HG02973 (cell line): ENCODE data around the gene GOLGA6C.
"Not testable (repeated sequence)": the region's sequence is repeated elsewhere in the genome, so short reads cannot be mapped to it uniquely, and the experiment has no call there.

Experiments used
- ATAC-seq: cut with Tn5 transposase; IDR thresholded peaks from one replicate; pipeline ENCODE4 v1.9.1; 2021; ENCODE audit warnings: moderate library complexity; ENCODE audit not compliant: unreplicated experiment

The GOLGA6C gene

DNA sequence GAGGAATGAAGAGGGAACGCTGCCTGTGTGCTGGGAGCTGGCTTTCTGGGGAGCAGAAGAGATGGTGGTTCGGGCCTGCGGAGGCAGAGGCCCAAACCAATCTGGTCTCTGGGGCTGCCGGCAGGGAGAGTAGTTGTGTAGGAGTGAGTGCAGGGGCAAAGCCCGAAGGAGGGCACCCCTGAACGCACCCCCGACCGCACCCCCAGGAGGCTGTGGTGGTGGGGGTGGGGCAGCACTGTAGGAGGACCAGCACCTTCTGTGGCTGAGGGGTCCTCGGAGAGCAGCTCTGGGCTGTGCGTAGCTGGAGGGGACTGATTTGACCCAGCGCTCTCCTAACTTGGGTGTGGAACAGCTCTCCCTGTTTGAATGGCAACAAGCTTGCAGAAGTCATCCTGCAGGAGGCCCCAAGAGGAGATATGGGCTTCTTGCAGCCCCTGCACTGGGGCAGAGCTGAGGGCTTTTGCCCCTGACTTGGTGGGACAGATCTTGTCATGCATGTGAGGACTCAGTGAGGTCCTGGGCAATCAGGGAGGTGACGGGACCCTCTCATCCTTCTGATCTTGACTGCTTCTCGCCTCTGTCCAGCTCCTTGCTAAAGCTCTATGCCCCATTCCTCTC, 30.4 kb upstream of the GOLGA6C start:
- ATAC-seq: no peak

DNA sequence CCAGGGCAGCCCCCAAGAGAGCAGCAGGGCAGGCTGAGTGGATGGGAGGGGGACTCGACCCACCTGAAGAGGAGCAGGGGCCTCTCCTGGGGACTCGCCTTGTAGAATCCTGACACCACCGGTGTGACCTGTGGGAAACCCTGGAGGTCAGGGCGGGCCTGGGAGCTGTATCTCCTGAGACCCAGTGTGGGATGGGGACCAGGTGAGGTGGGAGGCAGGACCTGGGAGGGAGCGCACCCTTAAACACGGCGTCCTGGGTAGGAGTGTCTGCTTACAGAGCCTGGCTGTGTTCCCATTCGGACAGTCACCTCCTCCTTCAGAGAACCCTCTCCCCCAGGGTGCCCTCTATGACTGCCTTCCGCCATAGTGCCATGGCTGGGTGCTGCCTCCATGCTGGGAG, 29.3 kb upstream of the GOLGA6C start:
- no peak for ATAC-seq

DNA sequence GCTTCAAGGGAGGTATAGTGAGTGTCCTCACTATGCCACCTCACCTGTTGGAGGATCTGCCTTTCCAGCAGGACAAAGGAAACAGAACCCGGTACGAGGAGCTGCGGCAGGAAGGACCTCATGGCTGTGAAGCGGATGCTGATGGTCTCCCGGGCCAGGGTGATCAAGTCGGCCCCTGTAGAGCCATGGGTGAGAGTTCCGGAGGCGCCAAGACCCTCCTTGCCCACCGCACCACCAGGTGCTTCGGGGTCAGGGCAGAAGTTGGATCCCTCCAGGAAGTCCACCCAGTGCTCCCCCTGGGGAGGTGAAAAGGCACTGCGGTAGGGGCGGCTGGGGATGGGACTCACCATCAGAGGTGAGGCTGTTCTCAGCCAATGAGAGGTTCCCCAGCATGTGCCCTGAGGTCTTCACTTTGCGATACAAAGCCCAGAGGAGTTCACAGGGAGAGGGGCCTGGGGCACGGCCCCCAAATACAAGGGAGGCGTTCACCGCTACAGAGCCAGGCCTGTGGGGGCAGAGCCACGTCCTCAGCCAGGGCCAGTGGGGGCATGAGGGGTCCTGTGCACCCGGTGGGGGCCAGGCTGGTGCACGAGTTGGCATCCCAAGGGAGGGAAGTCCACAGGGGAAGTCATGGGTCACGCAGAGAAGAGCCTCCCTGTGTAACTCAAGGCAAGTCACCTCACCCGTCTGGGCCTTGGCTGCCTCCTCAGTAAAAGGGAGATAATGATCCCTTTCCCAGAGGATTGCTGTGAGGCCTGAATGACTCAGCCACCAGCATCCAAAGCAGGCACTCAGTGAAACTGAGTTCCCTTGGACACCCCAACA, 28.7 kb upstream of the GOLGA6C start:
- ATAC-seq: no peak

DNA sequence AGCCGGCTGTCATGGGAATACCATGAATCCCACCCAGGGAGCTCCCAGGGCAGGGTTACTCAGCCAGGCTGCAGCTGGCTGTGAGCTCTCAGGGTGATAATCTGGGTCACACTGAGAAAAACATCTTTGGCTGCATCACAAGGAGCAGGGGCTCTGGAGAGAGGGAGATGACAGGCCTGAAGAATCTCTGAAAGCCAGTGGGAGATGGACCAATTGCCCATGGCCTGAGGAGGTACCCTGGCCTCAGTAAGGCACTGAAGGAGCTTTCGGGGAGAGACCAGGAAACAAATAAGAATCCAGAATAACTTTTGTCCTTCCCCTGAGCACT, 28.2 kb upstream of the GOLGA6C start:
- no peak for ATAC-seq

DNA sequence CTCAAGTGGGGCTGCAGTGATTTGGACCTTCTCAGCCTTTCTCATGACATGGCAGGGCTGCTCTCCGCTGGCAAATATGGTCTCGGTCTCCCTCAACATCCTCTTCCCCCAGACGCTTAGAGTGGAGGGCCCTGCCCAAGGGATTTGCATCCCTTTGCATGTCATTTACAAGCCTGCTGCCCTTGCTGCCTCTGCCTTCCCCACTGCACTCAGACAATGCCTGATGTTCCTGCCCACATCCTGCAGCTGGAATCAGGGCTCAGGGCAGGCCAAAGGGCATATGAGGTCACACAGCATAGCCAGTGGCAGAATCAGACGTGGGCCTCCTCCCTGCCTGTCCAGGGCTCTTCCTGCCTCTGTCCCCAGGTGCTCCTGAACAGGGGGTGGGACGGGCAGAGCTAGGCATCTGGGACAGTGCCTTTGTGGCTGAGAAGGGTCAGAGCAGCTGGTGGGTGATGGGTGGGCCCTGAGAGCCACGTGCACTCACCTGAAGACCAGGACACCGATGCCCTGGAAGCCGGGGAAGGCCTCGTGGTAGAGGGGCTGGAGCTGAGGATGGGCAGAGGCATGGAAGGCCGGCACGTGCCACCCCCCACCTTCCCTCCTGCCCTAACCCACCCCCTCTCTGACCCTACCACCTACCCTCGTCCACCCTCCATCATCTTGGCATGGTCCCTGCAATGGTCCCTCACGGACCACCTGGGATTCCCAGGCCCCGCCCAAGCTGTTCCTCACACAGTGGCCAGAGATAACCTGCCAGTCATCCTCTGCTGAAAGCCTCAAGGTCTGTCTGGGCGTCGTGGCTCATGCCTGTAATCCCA, 27.4 kb upstream of the GOLGA6C start:
- no peak for ATAC-seq

DNA sequence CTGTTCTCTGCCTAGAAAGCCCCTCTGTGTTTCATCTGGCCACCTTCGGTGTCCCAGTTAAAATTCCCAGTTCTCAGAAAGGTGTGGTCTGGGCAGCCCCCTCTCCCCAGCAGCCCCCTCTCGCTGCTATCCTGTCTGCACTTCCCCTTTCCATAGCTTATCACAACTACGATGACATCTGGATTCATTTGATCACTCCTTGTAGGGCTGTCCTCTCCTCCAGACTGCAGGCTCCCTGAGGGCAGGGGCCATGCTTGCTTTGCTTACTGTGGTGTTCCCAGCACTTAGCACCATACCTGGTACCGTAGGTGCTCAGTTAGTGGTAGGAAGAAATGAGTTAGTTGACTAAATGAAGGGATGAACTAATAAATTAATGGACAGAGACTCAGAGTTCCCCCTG, 26.3 kb upstream of the GOLGA6C start:
- ATAC-seq: no peak

DNA sequence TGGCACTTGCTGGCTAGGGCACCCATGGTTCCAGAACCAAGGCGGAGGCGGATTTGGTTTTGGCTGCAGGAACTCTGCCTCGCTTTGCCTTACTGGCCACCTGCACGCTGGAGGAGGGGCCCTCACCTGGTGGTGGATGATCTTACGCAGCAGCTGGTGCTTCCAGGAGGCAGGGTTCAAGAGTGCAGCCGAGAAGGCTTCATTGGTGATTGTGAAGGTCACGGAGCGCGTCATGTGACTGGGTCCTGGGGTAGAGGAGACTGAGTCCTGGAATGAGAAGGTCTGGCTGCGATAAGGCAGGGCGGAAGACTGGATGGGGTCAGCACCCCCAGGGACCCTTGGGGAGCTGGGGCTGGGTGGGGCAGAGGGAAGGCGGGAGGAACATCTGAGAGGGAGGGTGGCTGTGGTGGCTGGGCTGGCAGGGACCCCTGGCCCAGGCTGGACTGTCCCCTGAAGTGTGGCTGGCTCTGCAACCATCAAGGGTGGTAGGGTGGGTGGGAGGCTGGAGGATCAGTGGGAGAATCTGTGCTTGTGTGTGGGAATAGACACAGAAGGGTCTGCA, 25.8 kb upstream of the GOLGA6C start:
- no peak for ATAC-seq

DNA sequence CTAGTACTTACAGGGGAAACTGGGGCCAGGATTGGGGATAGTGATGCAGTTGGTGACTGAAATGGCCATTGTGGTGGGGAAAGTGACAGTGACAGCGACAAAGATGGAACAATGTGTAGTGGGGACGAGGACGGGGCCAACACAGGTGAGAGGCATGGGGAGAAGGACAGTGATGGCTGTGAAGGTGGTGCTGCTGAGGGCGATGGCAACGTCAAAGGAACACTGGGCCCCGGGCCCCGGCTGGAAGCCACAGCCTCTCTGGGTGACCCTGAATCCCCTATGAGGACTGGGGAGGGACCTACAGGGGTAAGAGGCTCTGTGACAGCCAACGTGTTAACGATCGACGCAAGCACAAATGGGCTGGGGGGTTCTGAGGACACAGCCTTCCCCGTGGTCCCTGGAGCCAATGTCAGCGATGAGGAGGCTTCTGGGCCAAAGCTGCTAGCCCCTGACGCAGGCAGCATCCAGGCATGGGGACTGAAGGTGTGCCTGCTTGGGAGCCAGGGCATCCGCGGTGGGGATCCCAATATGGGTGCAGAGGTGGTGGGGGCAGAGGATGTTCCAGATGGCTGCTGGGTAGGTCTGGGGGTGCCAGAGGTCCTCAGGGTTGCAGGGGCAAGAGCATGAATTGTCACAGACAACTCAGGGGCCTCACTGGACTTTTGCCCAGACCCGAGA, 25.2 kb upstream of the GOLGA6C start:
- no peak for ATAC-seq

DNA sequence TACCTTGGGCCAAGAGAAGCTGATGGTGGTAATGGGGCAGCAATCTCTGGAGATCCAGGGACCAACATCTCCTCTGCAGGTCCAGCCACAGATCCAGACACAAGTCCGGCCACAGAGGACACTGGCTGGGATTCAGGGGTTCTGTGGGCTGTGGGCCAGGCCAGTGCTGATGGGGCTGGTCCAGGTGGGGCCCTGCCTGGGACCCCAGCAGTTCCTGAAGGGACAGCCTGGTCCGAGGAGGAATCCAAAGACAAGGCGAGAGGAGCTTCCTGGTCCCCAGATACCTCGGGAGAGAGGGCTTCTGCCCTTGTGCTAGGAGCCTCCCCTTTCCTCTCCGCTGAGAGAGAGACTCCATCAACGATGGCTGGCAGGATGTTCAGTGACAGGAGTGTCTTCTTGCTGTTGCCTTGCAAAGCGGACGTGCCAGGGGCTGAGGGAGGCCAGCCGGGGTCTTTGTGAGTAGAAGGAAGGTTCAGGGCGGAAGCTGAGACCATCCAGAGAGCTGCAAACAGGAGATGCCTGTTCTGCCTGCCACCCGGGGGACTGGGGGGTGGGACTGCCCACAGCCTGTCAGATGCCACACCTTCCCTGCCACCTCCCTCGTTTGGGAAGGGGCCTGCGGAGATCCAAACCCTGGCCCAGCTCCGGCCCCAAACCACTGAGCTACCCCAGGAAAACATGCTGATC, 24.5 kb upstream of the GOLGA6C start:
- no peak for ATAC-seq

DNA sequence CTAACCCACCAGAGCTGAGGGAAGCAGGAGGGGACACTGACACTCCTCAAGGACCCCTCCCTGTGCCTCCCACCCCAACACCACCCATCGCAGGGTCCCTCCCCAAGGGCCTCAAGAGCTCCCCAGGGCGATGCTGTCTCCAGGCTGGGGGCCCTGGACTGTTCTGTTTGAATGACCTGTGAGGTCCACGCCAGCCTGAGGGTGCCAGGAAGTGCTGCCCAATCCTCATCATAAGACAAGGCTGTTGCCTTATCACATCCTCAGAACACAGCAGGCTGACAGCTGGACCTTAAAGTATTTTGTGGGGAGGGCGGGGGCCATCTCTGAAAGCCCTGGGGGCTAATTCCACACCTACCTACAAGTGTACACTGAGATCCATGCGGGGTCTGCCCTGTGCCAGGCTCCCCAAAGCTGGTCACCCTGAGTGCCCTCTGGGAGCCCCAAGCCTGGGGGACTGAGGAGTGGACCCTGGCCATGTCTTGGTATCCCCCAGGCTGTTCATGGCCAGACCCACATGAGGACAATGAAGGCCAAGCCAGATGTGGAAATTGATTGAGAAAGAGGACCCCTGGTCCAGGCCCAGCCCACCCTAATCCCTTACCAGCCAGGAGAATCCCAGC, 23.8 kb upstream of the GOLGA6C start:
- ATAC-seq: no peak

DNA sequence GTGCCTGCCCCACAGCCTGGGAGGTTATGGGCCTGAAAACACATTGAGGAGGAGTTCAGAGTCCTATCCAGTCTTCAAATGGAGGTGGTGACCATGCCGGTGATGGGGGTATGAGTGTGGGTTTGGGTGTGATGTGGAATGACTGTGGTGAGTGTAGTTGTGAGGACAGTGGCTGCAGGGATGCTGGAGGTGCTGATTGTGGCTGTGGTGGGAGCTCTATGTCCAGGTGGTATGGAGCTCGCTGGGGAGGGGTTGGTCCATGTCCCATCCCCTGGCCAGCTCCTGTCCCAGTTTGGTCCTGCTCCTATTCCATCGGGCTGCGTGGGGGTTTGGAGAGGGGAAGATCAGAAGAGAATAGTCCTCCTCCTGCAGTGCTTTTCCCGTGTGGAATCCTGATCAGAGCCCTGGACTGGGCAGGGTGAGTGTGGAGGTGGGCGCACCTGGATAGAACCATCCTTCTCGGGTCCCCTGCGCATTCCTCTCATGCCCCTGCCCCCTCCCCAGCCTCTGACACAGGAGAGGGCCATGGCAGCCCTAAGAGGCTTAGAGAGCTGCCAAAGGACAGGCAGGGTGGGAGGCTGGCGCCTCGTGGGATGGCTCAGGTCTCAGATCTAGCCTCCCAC, 23.0 kb upstream of the GOLGA6C start:
- no peak for ATAC-seq

DNA sequence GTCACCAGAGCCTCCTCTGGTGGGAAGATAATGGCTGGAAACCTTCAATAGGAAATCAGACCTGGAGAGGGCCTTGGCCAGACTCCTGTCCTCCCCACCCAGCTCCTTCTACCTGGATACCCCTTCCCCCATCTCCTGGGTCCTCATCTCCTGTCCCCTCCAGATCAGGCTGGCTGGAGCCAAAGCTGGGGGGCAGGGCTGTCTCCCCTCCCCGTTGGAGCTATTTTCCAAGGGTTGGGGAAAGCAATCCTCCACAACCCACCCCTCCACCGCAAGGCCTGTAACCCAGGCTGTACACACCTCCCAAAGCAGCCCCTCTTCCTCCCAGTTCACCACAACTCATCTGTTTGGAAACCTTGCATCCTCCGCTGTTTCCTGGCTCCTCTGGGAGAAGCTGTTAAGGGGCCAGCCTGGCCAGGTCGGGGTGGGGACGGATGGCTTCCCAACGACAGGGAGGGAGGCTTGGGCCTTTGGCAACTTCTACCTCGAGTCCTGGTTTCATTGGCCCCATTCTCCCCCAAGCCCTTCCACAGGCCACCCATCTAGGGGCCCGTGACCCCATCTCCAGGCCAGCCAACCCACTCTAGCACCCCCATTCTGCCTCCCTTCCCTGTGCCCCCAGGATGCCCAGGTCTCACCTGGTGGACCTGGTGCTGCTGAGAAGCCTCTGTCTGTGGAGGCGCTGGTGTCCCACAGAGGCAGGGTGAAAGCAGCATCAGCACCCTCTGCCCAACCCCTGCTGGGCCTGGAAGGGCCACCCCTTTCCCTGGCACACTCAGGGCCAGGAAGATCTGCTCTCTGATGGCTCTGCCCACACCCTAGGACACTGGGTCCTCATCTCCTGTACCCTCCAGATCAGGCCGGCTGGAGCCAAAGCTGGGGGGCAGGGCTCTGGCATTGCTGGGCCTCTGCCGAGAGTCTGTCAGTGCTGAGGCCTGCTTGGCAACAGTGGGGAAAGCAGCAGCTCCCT, 22.1 kb upstream of the GOLGA6C start:
- no peak for ATAC-seq

DNA sequence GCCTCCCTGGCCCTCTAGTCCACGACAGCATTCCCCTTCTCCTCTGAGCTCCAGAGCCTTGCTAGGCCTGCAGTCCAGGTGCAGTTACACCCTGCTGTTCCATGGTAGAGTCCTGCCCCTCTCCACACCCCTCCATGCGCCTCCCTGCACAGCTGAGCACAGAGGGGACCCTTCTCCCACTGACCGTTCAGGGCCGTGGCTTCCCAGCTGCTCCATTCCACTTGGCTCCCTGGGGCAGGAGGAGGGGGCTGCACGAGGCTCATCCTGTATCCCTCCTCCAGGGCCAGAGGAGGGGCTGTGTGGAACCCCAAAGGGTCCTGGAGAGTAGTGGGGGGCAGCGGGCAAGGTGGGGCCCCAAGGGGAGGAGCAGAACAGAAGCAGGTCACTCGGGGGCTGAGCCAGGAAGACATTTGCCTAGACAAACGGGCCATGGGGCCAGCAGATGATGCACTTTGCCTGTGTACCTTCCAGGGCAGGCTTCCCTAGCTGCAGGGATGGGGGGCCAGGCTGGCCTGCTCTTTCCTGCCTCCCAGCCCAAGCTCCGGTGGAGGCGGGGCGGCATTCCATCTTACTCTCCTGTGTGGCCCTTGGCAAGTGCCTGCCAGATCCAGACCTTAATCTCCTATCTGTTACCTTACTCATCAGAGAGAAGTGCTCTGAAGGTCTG, 20.7 kb upstream of the GOLGA6C start:
- ATAC-seq: no peak

DNA sequence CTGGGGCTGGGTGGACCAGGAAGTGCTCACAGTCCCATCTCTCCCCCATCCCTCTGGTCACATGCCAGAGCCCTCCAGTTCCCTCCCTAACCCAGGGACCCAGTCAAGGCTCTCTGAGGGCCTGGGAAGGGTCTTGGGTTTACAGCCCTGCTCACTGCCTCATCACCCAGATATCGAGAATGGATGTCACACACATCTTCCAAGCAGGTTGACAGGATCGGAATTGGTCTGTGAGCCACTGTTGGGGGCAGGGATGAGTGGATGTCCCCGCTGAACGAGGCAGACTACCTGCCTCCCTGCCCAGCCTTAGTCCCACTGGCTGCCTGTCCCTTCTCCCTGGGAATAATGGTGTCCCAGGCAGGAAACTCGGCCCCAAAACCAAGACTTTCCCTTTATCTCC, 20.0 kb upstream of the GOLGA6C start:
- ATAC-seq: no peak

DNA sequence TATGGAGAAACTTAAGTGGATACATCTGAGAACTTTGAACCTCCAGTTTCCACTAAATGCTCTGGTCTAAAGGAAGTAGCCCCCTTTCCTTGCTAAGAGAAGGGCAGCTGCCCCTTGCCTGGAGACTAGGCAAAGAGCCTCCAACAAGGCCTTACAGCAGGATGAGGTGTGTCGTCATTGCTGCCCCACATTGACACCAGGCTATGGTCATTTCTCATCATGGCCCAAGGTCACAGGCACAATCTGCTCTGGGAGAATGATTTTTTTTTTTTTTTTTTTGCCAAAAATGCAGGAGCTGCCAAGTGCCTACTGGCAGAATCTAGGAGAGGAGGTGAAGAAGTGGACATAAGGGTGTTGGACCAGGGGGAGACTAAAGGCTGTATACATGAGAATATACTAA, 12.4 kb upstream of the GOLGA6C start:
- not testable (repeated sequence) for ATAC-seq

DNA sequence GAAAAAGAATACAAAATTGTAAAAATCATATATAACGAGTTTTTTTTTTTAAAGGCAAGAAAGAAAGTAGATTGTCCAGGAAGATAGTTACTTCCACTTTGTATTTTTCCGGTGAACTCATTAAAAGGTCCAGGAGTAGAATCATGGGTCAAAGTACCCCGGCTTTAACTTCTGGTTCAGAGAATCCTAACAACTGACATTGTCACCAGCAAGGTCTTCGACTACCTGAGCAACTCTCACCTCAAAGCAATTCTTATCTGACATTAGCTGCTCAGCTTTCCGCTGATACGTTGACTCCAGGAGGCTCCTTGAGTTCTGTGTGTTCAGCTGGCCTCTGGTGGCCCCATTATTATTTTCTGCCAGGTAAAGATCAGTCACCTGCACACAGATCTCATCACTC, 9.1 kb upstream of the GOLGA6C start:
- not testable (repeated sequence) for ATAC-seq

DNA sequence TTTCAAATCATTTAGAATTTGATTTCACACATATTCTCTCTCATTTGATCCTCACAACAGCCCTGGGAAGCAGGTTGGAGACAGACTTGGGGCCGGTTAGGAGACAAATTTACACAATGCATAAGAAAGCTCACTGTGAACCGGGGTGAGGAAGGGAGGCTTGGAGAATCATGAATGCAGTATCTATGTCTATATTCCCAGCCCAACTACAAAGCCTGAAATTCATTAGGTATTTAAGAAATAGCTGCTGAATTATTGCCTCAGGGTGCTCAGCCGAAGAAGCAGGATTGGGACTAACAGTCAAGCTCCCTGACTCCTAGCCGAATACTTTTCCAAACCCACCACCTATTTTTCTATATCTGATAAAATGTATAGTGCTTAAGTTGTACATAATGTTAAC, 8.4 kb upstream of the GOLGA6C start:
- no peak for ATAC-seq

DNA sequence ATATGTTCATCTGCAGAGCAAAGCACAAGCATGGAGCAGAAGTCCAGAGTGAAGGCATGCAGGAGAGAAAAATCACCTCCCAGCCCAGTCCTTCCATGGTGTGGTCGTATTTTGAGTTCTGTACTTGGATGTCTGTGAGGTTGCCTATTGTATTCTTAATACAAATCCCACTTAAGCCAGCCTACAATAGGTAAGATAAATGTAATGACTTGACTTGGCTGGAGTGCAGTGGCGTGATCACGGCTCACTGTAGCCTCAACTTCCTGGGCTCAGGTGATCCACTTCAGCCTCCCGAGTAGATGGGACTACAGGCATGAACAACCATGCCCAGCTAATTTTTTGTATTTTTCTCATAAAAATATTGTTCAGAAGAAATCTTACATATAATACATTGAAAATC, 6.8 kb upstream of the GOLGA6C start:
- ATAC-seq: not testable (repeated sequence)
